Caco-2 (cell line): Measurements from ENCODE around the gene PAFAH1B2. TPM values are rescaled to one million over a fixed set of nuclear protein-coding genes. Genes with fewer than 3 reads are reported as not detected.

Experiments
- BruUV-seq: library from RNA; stranded (reverse); fragments of 400-500 nt; replicated peaks from 2 replicates; lab custom pipeline; 2021; lab: Mats Ljungman, UMichigan
- CTCF ChIA-PET: fragments of 300-600 bp; sonication (Branson Sonifier 250); formaldehyde crosslinking; loops from one replicate; lab custom pipeline; 2022; ENCODE audit warnings: antibody characterized with exemption; lab: Charles Lee
- POLR2A ChIA-PET: fragments of 300-600 bp; sonication (Branson Sonifier 250); formaldehyde crosslinking; loops from one replicate; lab custom pipeline; 2022; ENCODE audit warnings: antibody characterized with exemption; lab: Charles Lee
- DNase-seq, 2 experiments: peaks; one replicate each; pipeline versions ENCODE4 v3.0.0 to v3.0.0-alpha.2; 2020 to 2022
- H3K27me3 ChIP-seq: replicated peaks from 2 replicates; pipeline ENCODE4 v1.6.0; 2011; ENCODE audit warnings: low read length; ENCODE audit not compliant: control insufficient read depth, insufficient read depth
- H3K36me3 ChIP-seq: 2 replicates; pipeline ENCODE4 v1.5.1; 2011; ENCODE audit warnings: low read length; ENCODE audit not compliant: control insufficient read depth, insufficient read depth
- H3K4me1 ChIP-seq: fragments of 250-450 bp; sonication (Bioruptor Pico); 2 replicates; pipeline ENCODE4 v1.5.1; 2020; ENCODE audit warnings: mild to moderate bottlenecking
- H3K4me3 ChIP-seq: 2 replicates; pipeline ENCODE4 v1.5.1; 2011; ENCODE audit warnings: low read depth, mild to moderate bottlenecking, control low read depth, low read length
- H3K9me3 ChIP-seq: fragments of 250-450 bp; sonication (Bioruptor Pico); 2 replicates; pipeline ENCODE4 v1.5.1; 2020; ENCODE audit warnings: mild to moderate bottlenecking, moderate library complexity
- H3K27ac Mint-ChIP-seq: one replicate; pipeline ENCODE4 v1.8.0; 2022; ENCODE audit warnings: mixed read lengths; ENCODE audit not compliant: unreplicated experiment
- H3K27me3 Mint-ChIP-seq: one replicate; pipeline ENCODE4 v1.8.0; 2022; ENCODE audit warnings: mixed read lengths; ENCODE audit not compliant: insufficient read depth, unreplicated experiment
- H3K36me3 Mint-ChIP-seq: one replicate; pipeline ENCODE4 v1.8.0; 2022; ENCODE audit warnings: mild to moderate bottlenecking, mixed read lengths; ENCODE audit not compliant: insufficient read depth, unreplicated experiment
- H3K4me1 Mint-ChIP-seq: one replicate; pipeline ENCODE4 v1.8.0; 2022; ENCODE audit warnings: low read depth, mixed read lengths; ENCODE audit not compliant: unreplicated experiment
- H3K4me3 Mint-ChIP-seq: one replicate; pipeline ENCODE4 v1.8.0; 2022; ENCODE audit warnings: mild to moderate bottlenecking, moderate library complexity, mixed read lengths; ENCODE audit not compliant: unreplicated experiment
- H3K9me3 Mint-ChIP-seq: one replicate; pipeline ENCODE4 v1.8.0; 2022; ENCODE audit warnings: mixed read lengths; ENCODE audit not compliant: unreplicated experiment
- intact Hi-C: fragments of 100-400 bp; cut with micrococcal nuclease; formaldehyde crosslinking; loops from one replicate; pipeline ENCODE4 v1.10.0; 2022; ENCODE audit not compliant: unreplicated experiment
- total RNA-seq: library from RNA; stranded (reverse); gene quantifications from 2 replicates; pipeline ENCODE4 v1.2.3, GENCODE V29; 2022
- TF ChIP-seq, protein P1 (sequence below), 2 experiments: fragments of 200-600 bp in 1 of 2; IDR thresholded peaks; 1 replicate in 1 of 2; 2 replicates in 1 of 2; pipeline versions ENCODE4 v1.5.1 to v1.8.0; 2011 to 2022; ENCODE audit warnings: antibody characterized with exemption in 1 of 2, control low read depth in 1 of 2, inconsistent platforms in 1 of 2, low read depth in 1 of 2, low read length in 1 of 2, mild to moderate bottlenecking in 1 of 2, moderate library complexity in 1 of 2; ENCODE audit not compliant: insufficient read depth in 1 of 2, severe bottlenecking in 1 of 2, unreplicated experiment in 1 of 2

Gene PAFAH1B2
- total RNA-seq, 1 experiment from 2014 or later, result 167 TPM

DNA sequence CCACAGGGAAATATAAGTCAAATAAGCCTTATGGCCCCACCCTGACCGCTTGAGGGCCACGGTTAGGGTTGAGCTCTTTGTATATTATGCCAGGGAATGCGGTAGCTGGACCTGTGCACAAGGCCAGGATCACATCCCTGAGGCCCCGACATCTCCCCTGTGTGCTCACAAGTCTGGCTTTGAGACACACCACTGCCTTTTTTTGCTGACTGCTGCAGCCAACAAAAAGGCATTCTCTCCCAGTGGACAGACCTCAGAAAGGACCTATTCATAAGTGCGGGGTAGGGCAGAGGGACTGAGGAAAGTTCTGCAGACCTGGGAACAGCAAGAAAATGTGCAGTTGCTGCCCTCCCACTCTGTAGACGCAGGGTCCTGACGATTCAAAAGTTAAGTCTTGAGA lies 31.0 kb downstream of the PAFAH1B2 start:
- H3K27me3 ChIP-seq, result no peaks in the 10 kb centered on the region
- H3K27me3 Mint-ChIP-seq, result no peaks in the 10 kb centered on the region
- no peaks in the 10 kb centered on the region for H3K9me3 ChIP-seq
- H3K4me3 Mint-ChIP-seq, result no peak overlapping the region
- H3K36me3 Mint-ChIP-seq, result peaks cover 75% of the 10 kb centered on the region
- ChIA-PET CTCF (no interaction called here), POLR2A (no interaction called here)
- no peak overlapping the region for H3K4me3 ChIP-seq
- DNase-seq, result no peak
- TF ChIP-seq, protein P1, sequence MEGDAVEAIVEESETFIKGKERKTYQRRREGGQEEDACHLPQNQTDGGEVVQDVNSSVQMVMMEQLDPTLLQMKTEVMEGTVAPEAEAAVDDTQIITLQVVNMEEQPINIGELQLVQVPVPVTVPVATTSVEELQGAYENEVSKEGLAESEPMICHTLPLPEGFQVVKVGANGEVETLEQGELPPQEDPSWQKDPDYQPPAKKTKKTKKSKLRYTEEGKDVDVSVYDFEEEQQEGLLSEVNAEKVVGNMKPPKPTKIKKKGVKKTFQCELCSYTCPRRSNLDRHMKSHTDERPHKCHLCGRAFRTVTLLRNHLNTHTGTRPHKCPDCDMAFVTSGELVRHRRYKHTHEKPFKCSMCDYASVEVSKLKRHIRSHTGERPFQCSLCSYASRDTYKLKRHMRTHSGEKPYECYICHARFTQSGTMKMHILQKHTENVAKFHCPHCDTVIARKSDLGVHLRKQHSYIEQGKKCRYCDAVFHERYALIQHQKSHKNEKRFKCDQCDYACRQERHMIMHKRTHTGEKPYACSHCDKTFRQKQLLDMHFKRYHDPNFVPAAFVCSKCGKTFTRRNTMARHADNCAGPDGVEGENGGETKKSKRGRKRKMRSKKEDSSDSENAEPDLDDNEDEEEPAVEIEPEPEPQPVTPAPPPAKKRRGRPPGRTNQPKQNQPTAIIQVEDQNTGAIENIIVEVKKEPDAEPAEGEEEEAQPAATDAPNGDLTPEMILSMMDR (IDR thresholded peaks at IDR 0.05; ENCODE audit: insufficient read depth in 1 of 2, low read depth in 1 of 2, low read length in 1 of 2, severe bottlenecking in 1 of 2, unreplicated experiment in 1 of 2), result no peak
- intact Hi-C loops, result no loop called here
- H3K4me1 Mint-ChIP-seq, result peaks cover 18% of the 10 kb centered on the region
- H3K9me3 Mint-ChIP-seq, result no peaks in the 10 kb centered on the region
- no TSS peak for BruUV-seq
- peaks cover 35% of the 10 kb centered on the region for H3K4me1 ChIP-seq
- H3K36me3 ChIP-seq, result no peaks in the 10 kb centered on the region
- no peak overlapping the region for H3K27ac Mint-ChIP-seq

DNA sequence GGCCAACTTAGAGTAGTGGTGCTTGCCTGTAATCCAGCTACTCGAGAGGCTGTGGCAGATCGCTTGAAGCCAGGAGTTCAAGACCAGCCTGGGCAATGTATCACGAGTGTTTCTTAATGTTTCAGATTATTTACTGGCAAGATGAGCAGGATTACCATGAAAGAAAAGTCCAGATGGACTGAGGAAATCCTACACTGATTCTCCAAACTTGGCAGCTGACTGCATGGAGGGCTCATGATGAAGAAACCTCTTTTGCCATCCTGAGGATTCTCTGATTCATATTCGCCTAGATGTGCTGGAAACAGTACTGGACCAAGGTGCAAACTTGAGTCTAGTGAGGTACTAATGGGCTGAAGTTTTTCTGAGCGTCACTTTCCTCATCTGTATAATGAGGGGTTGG lies 31.7 kb downstream of the PAFAH1B2 start:
- BruUV-seq, result no TSS peak
- H3K36me3 ChIP-seq, result no peaks in the 10 kb centered on the region
- ChIA-PET POLR2A (no interaction called here), CTCF (no interaction called here)
- Mint-ChIP-seq H3K4me3 (no peak overlapping the region), H3K27ac (no peak overlapping the region), H3K27me3 (no peaks in the 10 kb centered on the region), H3K36me3 (peaks cover 72% of the 10 kb centered on the region), H3K9me3 (no peaks in the 10 kb centered on the region), H3K4me1 (peaks cover 23% of the 10 kb centered on the region)
- no peaks in the 10 kb centered on the region for H3K9me3 ChIP-seq
- no peak for DNase-seq
- TF ChIP-seq, protein P1 (IDR thresholded peaks at IDR 0.05; ENCODE audit: insufficient read depth in 1 of 2, low read depth in 1 of 2, low read length in 1 of 2, severe bottlenecking in 1 of 2, unreplicated experiment in 1 of 2), result no peak
- intact Hi-C loops, result no loop called here
- H3K27me3 ChIP-seq, result no peaks in the 10 kb centered on the region
- H3K4me1 ChIP-seq, result peaks cover 39% of the 10 kb centered on the region
- no peak overlapping the region for H3K4me3 ChIP-seq

DNA sequence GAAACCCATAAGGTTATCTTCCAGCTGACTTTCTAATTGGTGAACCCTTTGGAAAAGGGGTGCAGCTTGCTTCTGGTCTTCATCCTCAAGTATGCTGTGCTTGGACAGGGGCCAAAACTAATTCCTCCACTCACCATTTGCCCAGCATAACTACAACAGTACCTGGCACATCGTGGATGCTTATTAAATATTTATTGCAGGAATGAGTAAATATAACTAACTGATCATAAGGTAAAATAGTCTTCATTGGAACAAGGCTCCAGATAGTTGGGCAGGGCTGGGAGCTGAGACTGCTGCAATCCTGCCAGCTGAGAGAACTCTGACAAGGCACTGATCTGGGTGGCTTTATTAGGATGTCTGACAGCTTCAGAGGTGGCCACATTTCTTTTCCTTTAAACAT lies 32.1 kb downstream of the PAFAH1B2 start:
- no peak for DNase-seq
- intact Hi-C loops, result no loop called here
- Mint-ChIP-seq H3K36me3 (peaks cover 72% of the 10 kb centered on the region), H3K9me3 (no peaks in the 10 kb centered on the region), H3K4me3 (no peak overlapping the region), H3K27ac (no peak overlapping the region), H3K4me1 (peaks cover 23% of the 10 kb centered on the region), H3K27me3 (no peaks in the 10 kb centered on the region)
- H3K4me1 ChIP-seq, result peaks cover 35% of the 10 kb centered on the region
- CTCF ChIA-PET, result no interaction called here
- BruUV-seq, result no TSS peak
- TF ChIP-seq, protein P1 (IDR thresholded peaks at IDR 0.05; ENCODE audit: insufficient read depth in 1 of 2, low read depth in 1 of 2, low read length in 1 of 2, severe bottlenecking in 1 of 2, unreplicated experiment in 1 of 2), result no peak
- POLR2A ChIA-PET, result no interaction called here
- no peaks in the 10 kb centered on the region for H3K36me3 ChIP-seq
- H3K27me3 ChIP-seq, result no peaks in the 10 kb centered on the region
- no peaks in the 10 kb centered on the region for H3K9me3 ChIP-seq
- no peak overlapping the region for H3K4me3 ChIP-seq
